ENCODE measurements around the gene SLF2.

Gene SLF2

GRCh38 chr10:101003639-101004206 is 91.0 kb downstream of the SLF2 start:
- no peak for DNase-seq

GRCh38 chr10:101005361-101005760 is 92.6 kb downstream of the SLF2 start:
- no peak for DNase-seq

GRCh38 chr10:101005869-101006567 is 93.3 kb downstream of the SLF2 start:
- no peak for DNase-seq

- no peak for DNase-seq
These were observed 93.9 kb downstream of the SLF2 start for GRCh38 chr10:101006593-101007098.

- DNase-seq = no peak
These were observed 94.4 kb downstream of the SLF2 start for GRCh38 chr10:101007099-101007711.

GRCh38 chr10:101007915-101008822 is 95.4 kb downstream of the SLF2 start:
- no peak for DNase-seq

GRCh38 chr10:101008823-101009423 is 96.2 kb downstream of the SLF2 start:
- no peak for DNase-seq

- no peak for DNase-seq
These were observed 97.6 kb downstream of the SLF2 start for GRCh38 chr10:101010329-101010728.

- DNase-seq = no peak
These were observed 99.0 kb downstream of the SLF2 start for GRCh38 chr10:101011517-101012423.

- peak; percentile 39 to 65 for DNase-seq
These were observed 100.0 kb downstream of the SLF2 start for GRCh38 chr10:101012525-101013364.

GRCh38 chr10:101013365-101013825 is 100.6 kb downstream of the SLF2 start:
- no peak for DNase-seq

GRCh38 chr10:101014230-101014884 is 101.6 kb downstream of the SLF2 start:
- peak in 1 of 2 experiments; percentile 9 for DNase-seq
